HEK293 (cell line): Measurements from ENCODE around the gene FEV.

Source experiments
- KLF1 ChIP-seq: fragments of 450-650 bp; formaldehyde crosslinking; IDR thresholded peaks from 2 replicates; pipeline ENCODE4 v1.5.1; 2016; ENCODE audit warnings: missing biosample characterization, missing genetic modification characterization
- ZBTB20 ChIP-seq: fragments of 450-650 bp; formaldehyde crosslinking; IDR thresholded peaks from 2 replicates; pipeline ENCODE4 v1.5.1; 2016; ENCODE audit warnings: missing biosample characterization, missing genetic modification characterization

DNA sequence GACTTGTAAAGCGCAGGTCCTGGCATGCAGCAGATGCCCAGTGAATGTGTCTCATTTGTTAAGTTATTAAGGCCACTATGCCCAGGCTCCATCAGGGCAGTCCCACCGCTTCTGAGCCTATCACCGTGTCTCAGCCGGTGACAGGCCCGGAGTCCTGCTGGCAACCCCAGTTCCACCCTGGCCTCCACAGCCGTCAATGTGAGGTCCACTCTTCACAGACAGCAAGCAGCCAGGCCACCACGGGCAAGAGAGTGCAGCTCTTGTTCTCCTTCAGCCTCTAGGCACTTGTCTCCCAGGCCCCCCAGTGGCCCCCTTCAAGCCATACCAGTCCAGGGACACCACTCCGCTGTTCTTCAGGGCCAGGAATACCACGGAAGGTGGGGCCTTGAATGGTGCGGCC, 33.7 kb upstream of the FEV start:
- TF ChIP-seq KLF1 (tag by site-specific recombination) (no peak), ZBTB20 (tag by site-specific recombination) (no peak)
